GM23248 (cell line): ENCODE measurements around the gene SOWAHB.

Experiments used
- EZH2 ChIP-seq: fragments of 200-600 bp; sonication (generic); IDR thresholded peaks from 2 replicates; pipeline ENCODE4 v1.6.1; 2018; ENCODE audit warnings: antibody characterized with exemption, mild to moderate bottlenecking; ENCODE audit not compliant: insufficient read depth, poor library complexity, severe bottlenecking
- EZH2phosphoT487 ChIP-seq: fragments of 200-600 bp; sonication (generic); IDR thresholded peaks from 2 replicates; pipeline ENCODE4 v1.6.1; 2018; ENCODE audit warnings: antibody characterized with exemption, moderate library complexity, mild to moderate bottlenecking, low read depth; ENCODE audit not compliant: insufficient read depth

DNA sequence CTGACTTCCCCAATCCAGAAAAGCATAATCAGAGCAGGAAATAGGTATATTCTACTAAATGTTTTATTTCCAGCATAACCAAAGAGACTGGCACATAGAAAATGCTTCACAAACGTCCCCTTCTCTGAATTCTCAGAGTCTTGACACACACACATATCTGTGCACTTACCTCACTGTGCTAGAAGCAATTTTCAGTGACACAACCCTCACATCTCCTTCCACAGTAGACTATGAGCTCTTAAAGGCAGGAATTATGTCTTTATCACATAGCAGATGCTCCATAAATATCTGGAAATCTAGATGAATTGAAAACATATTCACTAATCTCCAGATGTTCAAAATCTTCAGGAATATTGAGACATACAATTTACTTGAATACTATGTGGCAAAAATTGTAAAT, 5.9 kb downstream of the SOWAHB start:
- TF ChIP-seq EZH2 (no peak), EZH2phosphoT487 (no peak)
